ENCODE measurements around the gene RASGRF2.
"Not testable (repeated sequence)": the region's sequence is repeated elsewhere in the genome, so short reads cannot be mapped to it uniquely, and the experiment has no call there.

RASGRF2 gene

GRCh38 chr5:81075041-81075440, 114.9 kb downstream of the RASGRF2 start:
- DNase-seq (ENCODE audit: low spot score) = no peak

- DNase-seq (ENCODE audit: low spot score) = no peak
Observed at GRCh38 chr5:81077105-81077504, 116.9 kb downstream of the RASGRF2 start.

GRCh38 chr5:81078930-81079329, 118.8 kb downstream of the RASGRF2 start:
- no peak for DNase-seq (ENCODE audit: low spot score)

- DNase-seq (ENCODE audit: low spot score) = no peak
Observed at GRCh38 chr5:81080809-81081460, 120.8 kb downstream of the RASGRF2 start.

GRCh38 chr5:81081461-81081835, 121.3 kb downstream of the RASGRF2 start:
- DNase-seq (ENCODE audit: low spot score) = no peak

- DNase-seq (ENCODE audit: low spot score) = no peak
Observed at GRCh38 chr5:81086881-81087281, 126.7 kb downstream of the RASGRF2 start.

GRCh38 chr5:81091199-81091598, 131.0 kb downstream of the RASGRF2 start:
- no peak for DNase-seq (ENCODE audit: low spot score)

- DNase-seq (ENCODE audit: low spot score) = no peak
Observed at GRCh38 chr5:81093536-81094196, 133.5 kb downstream of the RASGRF2 start.

- no peak for DNase-seq (ENCODE audit: low spot score)
Observed at GRCh38 chr5:81095835-81096234, 135.7 kb downstream of the RASGRF2 start.

- no peak for DNase-seq (ENCODE audit: low spot score)
Observed at GRCh38 chr5:81097713-81098112, 137.6 kb downstream of the RASGRF2 start.

GRCh38 chr5:81105261-81105877, 145.2 kb downstream of the RASGRF2 start:
- DNase-seq (ENCODE audit: low spot score) = no peak

GRCh38 chr5:81115261-81115660, 155.1 kb downstream of the RASGRF2 start:
- DNase-seq (ENCODE audit: low spot score) = no peak

- no peak for DNase-seq (ENCODE audit: low spot score)
Observed at GRCh38 chr5:81117566-81117965, 157.4 kb downstream of the RASGRF2 start.

- no peak for DNase-seq (ENCODE audit: low spot score)
Observed at GRCh38 chr5:81121273-81121672, 161.1 kb downstream of the RASGRF2 start.

- no peak for DNase-seq (ENCODE audit: low spot score)
Observed at GRCh38 chr5:81121836-81122630, 161.9 kb downstream of the RASGRF2 start.

- DNase-seq (ENCODE audit: low spot score) = not testable (repeated sequence)
Observed at GRCh38 chr5:81124689-81125088, 164.5 kb downstream of the RASGRF2 start.

GRCh38 chr5:81125959-81126358, 165.8 kb downstream of the RASGRF2 start:
- no peak for DNase-seq (ENCODE audit: low spot score)

- DNase-seq (ENCODE audit: low spot score) = no peak
Observed at GRCh38 chr5:81128416-81128815, 168.3 kb downstream of the RASGRF2 start.

- no peak for DNase-seq (ENCODE audit: low spot score)
Observed at GRCh38 chr5:81132381-81132780, 172.2 kb downstream of the RASGRF2 start.

GRCh38 chr5:81134066-81134465, 173.9 kb downstream of the RASGRF2 start:
- no peak for DNase-seq (ENCODE audit: low spot score)

- no peak for DNase-seq (ENCODE audit: low spot score)
Observed at GRCh38 chr5:81134566-81134965, 174.4 kb downstream of the RASGRF2 start.

GRCh38 chr5:81136557-81136956, 176.4 kb downstream of the RASGRF2 start:
- no peak for DNase-seq (ENCODE audit: low spot score)

GRCh38 chr5:81137833-81138232, 177.7 kb downstream of the RASGRF2 start:
- no peak for DNase-seq (ENCODE audit: low spot score)
